HFF-Myc (cell line): ENCODE results near the gene OR51E2.

Experiments used
- DNase-seq: peaks from one replicate; pipeline ENCODE4 v3.0.0-alpha.2; 2011; ENCODE audit warnings: low read depth; ENCODE audit errors: extremely low read depth
- H3K4me3 ChIP-seq: replicated peaks from 2 replicates; pipeline ENCODE4 v1.5.1; 2011; ENCODE audit warnings: low read depth, mild to moderate bottlenecking, control low read depth, low read length
- TF ChIP-seq, protein P1 (sequence below): IDR thresholded peaks from 2 replicates; pipeline ENCODE4 v1.5.1; 2012; ENCODE audit warnings: mild to moderate bottlenecking, low read depth, low read length, control low read depth; ENCODE audit errors: missing control alignments

Gene OR51E2

DNA sequence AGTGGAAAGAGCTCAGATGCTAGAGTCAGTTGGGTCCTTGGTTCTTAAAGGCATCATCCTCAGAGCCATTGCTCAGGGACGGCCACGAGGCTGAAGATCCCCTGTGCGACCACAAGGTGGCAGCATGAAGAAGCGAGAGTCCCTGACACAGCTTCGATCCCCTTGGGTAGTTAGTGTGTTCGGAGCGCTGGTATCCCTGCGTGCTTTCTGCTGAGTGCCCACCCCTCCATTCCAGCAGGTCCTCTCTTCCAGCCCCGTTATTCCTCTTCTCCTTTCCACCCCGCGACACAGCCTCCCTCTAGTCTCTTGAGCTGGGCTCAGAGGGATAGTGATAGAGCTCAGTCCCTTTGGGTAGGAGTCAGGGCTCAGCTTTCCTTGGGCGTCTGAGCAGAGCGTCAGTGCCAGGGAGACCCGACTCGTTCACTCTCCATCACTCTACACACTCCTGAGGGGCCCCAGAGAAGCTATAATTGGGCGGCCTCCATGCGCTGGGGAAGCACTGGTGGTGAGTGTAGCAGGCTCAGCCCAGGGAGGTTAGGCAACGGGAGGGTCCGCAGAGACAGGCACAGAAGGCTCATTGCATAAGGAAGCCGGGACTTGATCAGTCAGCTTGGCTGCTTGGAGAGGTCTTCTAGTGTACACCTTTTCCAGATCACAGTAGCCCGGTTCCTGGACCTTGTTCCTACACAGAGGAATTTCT lies 60.5 kb downstream of the OR51E2 start, which contains the start of gene OR51D1:
OR51D1 (plus strand) TSS at position 516 of the 700 bp plus-strand sequence. CDS start 2,314 bp downstream, outside the sequence.
- TF ChIP-seq, protein P1, sequence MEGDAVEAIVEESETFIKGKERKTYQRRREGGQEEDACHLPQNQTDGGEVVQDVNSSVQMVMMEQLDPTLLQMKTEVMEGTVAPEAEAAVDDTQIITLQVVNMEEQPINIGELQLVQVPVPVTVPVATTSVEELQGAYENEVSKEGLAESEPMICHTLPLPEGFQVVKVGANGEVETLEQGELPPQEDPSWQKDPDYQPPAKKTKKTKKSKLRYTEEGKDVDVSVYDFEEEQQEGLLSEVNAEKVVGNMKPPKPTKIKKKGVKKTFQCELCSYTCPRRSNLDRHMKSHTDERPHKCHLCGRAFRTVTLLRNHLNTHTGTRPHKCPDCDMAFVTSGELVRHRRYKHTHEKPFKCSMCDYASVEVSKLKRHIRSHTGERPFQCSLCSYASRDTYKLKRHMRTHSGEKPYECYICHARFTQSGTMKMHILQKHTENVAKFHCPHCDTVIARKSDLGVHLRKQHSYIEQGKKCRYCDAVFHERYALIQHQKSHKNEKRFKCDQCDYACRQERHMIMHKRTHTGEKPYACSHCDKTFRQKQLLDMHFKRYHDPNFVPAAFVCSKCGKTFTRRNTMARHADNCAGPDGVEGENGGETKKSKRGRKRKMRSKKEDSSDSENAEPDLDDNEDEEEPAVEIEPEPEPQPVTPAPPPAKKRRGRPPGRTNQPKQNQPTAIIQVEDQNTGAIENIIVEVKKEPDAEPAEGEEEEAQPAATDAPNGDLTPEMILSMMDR: peak; percentile 90
- H3K4me3 ChIP-seq: no peak within 1 kb of the TSS
- DNase-seq: peak; percentile 22

DNA sequence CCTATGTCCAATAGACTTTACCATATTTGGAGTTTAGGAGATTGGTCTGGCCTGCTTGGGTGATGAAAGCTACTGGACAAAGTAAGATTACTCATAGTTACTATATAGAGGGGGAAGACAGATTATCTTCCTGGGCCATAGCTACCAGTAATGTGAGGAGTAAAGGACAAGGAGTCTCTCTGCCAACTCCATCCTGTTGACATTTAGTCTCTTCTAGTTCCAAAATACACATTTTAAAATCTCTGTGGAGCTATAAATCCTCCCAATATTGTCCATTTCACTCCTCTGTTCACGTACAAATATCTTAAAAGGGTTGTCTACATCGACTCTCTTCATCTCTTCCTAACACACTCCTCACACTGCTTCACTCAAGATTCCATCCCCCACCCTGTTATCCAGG lies 61.5 kb downstream of the OR51E2 start:
- TF ChIP-seq, protein P1: no peak
- H3K4me3 ChIP-seq: no peak overlapping the region
- no peak for DNase-seq
